GM19023 (cell line): Measurements from ENCODE around the gene UQCRHL.

Experiments
- ATAC-seq: cut with Tn5 transposase; IDR thresholded peaks from one replicate; pipeline ENCODE4 v1.9.1; 2021; ENCODE audit warnings: mild to moderate bottlenecking, moderate library complexity; ENCODE audit not compliant: unreplicated experiment

Gene UQCRHL

GRCh38 chr1:15799004-15799867 lies 8.2 kb downstream of the UQCRHL start:
- ATAC-seq = no peak

- no peak for ATAC-seq
Measured at GRCh38 chr1:15797614-15798390, 9.6 kb downstream of the UQCRHL start.

GRCh38 chr1:15796086-15796462 lies 11.4 kb downstream of the UQCRHL start:
- no peak for ATAC-seq

- ATAC-seq = no peak
Measured at GRCh38 chr1:15788624-15789301, 18.7 kb downstream of the UQCRHL start.

- no peak for ATAC-seq
Measured at GRCh38 chr1:15786581-15786980, 20.9 kb downstream of the UQCRHL start.

GRCh38 chr1:15785683-15786082 lies 21.8 kb downstream of the UQCRHL start:
- no peak for ATAC-seq

- no peak for ATAC-seq
Measured at GRCh38 chr1:15777909-15778707, 29.3 kb downstream of the UQCRHL start.

- ATAC-seq = no peak
Measured at GRCh38 chr1:15775706-15776105, 31.7 kb downstream of the UQCRHL start.

- ATAC-seq = no peak
Measured at GRCh38 chr1:15771836-15772515, 35.5 kb downstream of the UQCRHL start.

GRCh38 chr1:15770313-15770962 lies 37.0 kb downstream of the UQCRHL start:
- no peak for ATAC-seq

GRCh38 chr1:15768388-15768787 lies 39.1 kb downstream of the UQCRHL start:
- no peak for ATAC-seq

GRCh38 chr1:15767941-15768340 lies 39.5 kb downstream of the UQCRHL start:
- no peak for ATAC-seq

- no peak for ATAC-seq
Measured at GRCh38 chr1:15765495-15766194, 41.8 kb downstream of the UQCRHL start.

- no peak for ATAC-seq
Measured at GRCh38 chr1:15764890-15765289, 42.6 kb downstream of the UQCRHL start.

- no peak for ATAC-seq
Measured at GRCh38 chr1:15764269-15764764, 43.1 kb downstream of the UQCRHL start.

- ATAC-seq = no peak
Measured at GRCh38 chr1:15762546-15762945, 44.9 kb downstream of the UQCRHL start.

GRCh38 chr1:15761366-15762128 lies 45.9 kb downstream of the UQCRHL start:
- no peak for ATAC-seq
